ENCODE measurements around the gene B4GALT7.

The B4GALT7 gene

GRCh38 chr5:177595026-177595585, 4.8 kb upstream of the B4GALT7 start:
- H3K9ac ChIP-seq (ENCODE audit: low read length): no peak overlapping the region

GRCh38 chr5:177595991-177596774, 3.7 kb upstream of the B4GALT7 start:
- Histone ChIP-seq H3K9me2 (replicated peaks; ENCODE audit: insufficient read depth, low read length) (no peaks in the 10 kb centered on the region), H3K4me3 (ENCODE audit: insufficient read depth, low read length, poor library complexity, severe bottlenecking) (no peak overlapping the region), H3K79me2 (ENCODE audit: insufficient read depth, low read length) (peaks cover 18% of the 10 kb centered on the region), H4K20me1 (ENCODE audit: low read depth, low read length) (no peaks in the 10 kb centered on the region), H3K9ac (ENCODE audit: low read length) (no peak overlapping the region), H3K4me2 (ENCODE audit: low read depth, low read length, poor library complexity, severe bottlenecking) (no peak overlapping the region), H3K27me3 (ENCODE audit: low read length) (no peaks in the 10 kb centered on the region), H3K27ac (ENCODE audit: low read depth, low read length) (no peak overlapping the region), H3F3A (ENCODE audit: insufficient read depth) (peaks cover 16% of the 10 kb centered on the region), H3K36me3 (ENCODE audit: low read length) (peaks cover 13% of the 10 kb centered on the region), H3K9me3 (ENCODE audit: insufficient read depth, low read length) (no peaks in the 10 kb centered on the region), H2AFZ (ENCODE audit: low read depth, low read length, severe bottlenecking) (no peak overlapping the region)
- no peak for TF ChIP-seq EZH2phosphoT487 (conservative IDR thresholded peaks at IDR 0.05; ENCODE audit: low read length)
- TF ChIP-seq, protein P1, sequence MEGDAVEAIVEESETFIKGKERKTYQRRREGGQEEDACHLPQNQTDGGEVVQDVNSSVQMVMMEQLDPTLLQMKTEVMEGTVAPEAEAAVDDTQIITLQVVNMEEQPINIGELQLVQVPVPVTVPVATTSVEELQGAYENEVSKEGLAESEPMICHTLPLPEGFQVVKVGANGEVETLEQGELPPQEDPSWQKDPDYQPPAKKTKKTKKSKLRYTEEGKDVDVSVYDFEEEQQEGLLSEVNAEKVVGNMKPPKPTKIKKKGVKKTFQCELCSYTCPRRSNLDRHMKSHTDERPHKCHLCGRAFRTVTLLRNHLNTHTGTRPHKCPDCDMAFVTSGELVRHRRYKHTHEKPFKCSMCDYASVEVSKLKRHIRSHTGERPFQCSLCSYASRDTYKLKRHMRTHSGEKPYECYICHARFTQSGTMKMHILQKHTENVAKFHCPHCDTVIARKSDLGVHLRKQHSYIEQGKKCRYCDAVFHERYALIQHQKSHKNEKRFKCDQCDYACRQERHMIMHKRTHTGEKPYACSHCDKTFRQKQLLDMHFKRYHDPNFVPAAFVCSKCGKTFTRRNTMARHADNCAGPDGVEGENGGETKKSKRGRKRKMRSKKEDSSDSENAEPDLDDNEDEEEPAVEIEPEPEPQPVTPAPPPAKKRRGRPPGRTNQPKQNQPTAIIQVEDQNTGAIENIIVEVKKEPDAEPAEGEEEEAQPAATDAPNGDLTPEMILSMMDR (IDR thresholded peaks at IDR 0.05; ENCODE audit: insufficient read depth, low read length, poor library complexity, severe bottlenecking): no peak

More at GRCh38 chr5:177595026-177595585, 4.8 kb upstream of the B4GALT7 start:
- H3K4me2 ChIP-seq (ENCODE audit: low read depth, low read length, poor library complexity, severe bottlenecking): no peak overlapping the region
- H3F3A ChIP-seq (ENCODE audit: insufficient read depth): peaks cover 16% of the 10 kb centered on the region
- H3K9me3 ChIP-seq (ENCODE audit: insufficient read depth, low read length): no peaks in the 10 kb centered on the region
- H2AFZ ChIP-seq (ENCODE audit: low read depth, low read length, severe bottlenecking): no peak overlapping the region
- H3K36me3 ChIP-seq (ENCODE audit: low read length): peaks cover 13% of the 10 kb centered on the region
- H4K20me1 ChIP-seq (ENCODE audit: low read depth, low read length): no peaks in the 10 kb centered on the region
- no peak for TF ChIP-seq EZH2phosphoT487 (conservative IDR thresholded peaks at IDR 0.05; ENCODE audit: low read length)
- TF ChIP-seq, protein P1 (IDR thresholded peaks at IDR 0.05; ENCODE audit: insufficient read depth, low read length, poor library complexity, severe bottlenecking): no peak
- no peak overlapping the region for H3K4me3 ChIP-seq (ENCODE audit: insufficient read depth, low read length, poor library complexity, severe bottlenecking)
- no peaks in the 10 kb centered on the region for H3K9me2 ChIP-seq (replicated peaks; ENCODE audit: insufficient read depth, low read length)
- peaks cover 12% of the 10 kb centered on the region for H3K79me2 ChIP-seq (ENCODE audit: insufficient read depth, low read length)
- H3K27ac ChIP-seq (ENCODE audit: low read depth, low read length): no peak overlapping the region
- no peaks in the 10 kb centered on the region for H3K27me3 ChIP-seq (ENCODE audit: low read length)

DNA sequence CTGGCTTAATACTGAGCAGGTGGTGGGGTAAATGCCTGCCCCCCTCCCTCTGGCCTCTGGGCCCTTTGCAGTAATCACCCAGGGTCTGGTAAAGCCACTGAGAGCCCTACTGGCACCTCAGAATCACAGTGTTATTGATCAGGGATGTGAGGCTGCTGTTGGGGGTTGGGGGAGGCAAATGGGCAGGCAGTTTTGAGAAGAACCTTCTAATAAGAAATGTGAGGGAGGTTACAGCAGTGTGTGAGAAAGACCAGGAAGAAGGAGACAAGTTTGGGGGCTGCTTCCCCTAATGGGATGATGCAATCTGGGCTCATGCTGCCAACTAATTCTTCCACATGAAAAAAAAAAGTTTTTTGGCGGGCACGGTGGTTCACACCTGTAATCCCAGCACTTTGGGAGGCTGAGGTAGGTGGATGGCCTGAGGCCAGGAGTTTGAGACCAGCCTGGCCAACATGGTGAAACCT, 3.1 kb upstream of the B4GALT7 start:
- TF ChIP-seq, protein P1 (IDR thresholded peaks at IDR 0.05; ENCODE audit: insufficient read depth, low read length, poor library complexity, severe bottlenecking): no peak
- TF ChIP-seq EZH2phosphoT487 (conservative IDR thresholded peaks at IDR 0.05; ENCODE audit: low read length): no peak
- Histone ChIP-seq H3K36me3 (ENCODE audit: low read length) (peaks cover 13% of the 10 kb centered on the region), H3K9ac (ENCODE audit: low read length) (no peak overlapping the region), H3K79me2 (ENCODE audit: insufficient read depth, low read length) (peaks cover 18% of the 10 kb centered on the region), H3K4me2 (ENCODE audit: low read depth, low read length, poor library complexity, severe bottlenecking) (no peak overlapping the region), H4K20me1 (ENCODE audit: low read depth, low read length) (no peaks in the 10 kb centered on the region), H3K4me3 (ENCODE audit: insufficient read depth, low read length, poor library complexity, severe bottlenecking) (no peak overlapping the region), H3K27me3 (ENCODE audit: low read length) (no peaks in the 10 kb centered on the region), H3F3A (ENCODE audit: insufficient read depth) (peaks cover 12% of the 10 kb centered on the region), H3K27ac (ENCODE audit: low read depth, low read length) (no peak overlapping the region), H3K9me3 (ENCODE audit: insufficient read depth, low read length) (no peaks in the 10 kb centered on the region), H2AFZ (ENCODE audit: low read depth, low read length, severe bottlenecking) (no peak overlapping the region), H3K9me2 (replicated peaks; ENCODE audit: insufficient read depth, low read length) (no peaks in the 10 kb centered on the region)
